ENCODE results near the gene HTRA3.
A peak's percentile ranks its signal among the peaks of the same experiment; 100 is the strongest.

HTRA3 gene

DNA sequence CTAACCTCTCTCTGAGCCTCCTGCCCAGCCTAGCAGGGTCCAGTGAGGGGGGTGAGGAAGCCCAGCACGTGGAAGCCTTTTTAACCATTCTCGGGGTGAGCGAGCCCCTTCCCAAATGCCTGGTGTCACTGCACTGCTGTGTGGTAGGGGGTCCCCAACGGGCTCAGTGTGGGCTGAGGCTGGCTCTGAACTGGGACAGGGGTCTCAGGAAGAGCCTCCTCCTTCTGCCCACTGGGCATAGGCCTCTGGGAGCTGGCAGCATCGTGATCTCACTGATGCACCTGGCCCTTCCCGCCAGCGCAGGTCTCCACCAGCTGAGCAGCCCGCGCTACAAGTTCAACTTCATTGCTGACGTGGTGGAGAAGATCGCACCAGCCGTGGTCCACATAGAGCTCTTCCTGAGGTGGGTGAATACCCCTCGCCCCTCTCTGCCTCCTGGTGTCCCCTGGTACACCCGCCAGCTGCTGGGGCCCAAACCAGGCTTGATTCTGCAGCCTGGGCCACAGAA lies 12.6 kb downstream of the HTRA3 start:
- DNase-seq: no peak

DNA sequence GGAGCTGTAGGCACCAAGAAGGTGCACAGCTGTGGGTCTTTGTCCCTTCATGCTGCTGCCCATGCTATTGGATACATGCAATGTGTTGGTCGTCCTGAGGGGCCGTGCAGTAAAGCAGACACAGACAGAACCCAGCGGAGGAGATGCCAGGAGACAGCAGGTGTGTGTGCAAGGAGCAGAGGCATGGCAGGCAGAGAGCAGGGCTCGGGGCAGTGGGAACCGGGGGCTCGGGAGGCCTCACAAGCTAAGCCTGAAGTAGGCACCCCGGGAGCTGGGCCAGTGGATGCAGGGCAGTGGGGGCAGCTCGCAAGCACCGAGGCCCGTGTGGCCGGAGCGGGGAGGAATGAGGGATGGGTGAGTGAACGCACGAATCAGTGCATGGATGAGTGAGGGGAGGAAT lies 13.2 kb downstream of the HTRA3 start:
- no peak for DNase-seq

DNA sequence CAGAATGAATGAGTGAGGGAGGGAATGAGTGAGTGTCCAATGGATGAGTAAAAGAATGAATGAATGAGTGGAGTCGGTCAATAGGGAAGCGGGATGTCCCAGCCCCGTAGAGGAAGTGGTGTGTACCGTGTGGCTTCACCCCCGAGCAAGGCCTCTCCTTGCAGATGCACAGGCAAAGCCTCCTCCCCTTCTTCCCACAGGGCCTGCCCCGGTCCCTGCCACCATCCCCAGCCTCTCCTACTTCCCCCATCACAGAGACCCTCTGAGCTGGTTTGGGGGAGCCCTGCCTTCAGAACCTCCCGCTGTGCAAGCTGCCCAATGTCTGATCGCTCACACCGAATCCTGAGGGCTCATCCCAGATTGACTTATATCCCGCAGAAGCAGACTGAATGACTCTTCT lies 13.6 kb downstream of the HTRA3 start:
- DNase-seq: peak in 1 of 2 donors; percentile 23

DNA sequence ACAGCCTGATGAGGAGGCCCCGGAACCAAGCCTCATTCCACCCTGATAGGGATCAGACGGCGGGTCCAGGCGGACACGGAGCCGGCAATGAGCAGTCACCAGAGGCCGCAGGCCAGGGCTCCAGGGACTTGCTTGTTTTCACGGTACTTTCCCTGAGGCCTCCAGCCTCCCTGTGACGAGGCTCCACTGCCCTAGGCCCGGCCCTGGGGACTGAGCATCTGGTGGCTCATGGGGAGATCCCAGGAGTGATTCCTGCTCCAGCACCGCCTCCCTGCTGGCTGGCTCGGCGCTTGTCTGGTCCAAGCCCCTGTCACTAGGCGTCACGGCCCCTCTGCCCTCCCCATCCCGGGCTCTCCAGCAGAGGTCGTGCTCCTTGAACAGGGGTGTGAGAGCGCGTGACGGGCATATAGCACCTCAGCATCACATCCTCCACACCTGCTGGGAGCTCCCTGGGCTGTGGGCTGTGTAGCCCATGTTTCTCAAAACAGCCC lies 14.1 kb downstream of the HTRA3 start:
- DNase-seq: no peak

DNA sequence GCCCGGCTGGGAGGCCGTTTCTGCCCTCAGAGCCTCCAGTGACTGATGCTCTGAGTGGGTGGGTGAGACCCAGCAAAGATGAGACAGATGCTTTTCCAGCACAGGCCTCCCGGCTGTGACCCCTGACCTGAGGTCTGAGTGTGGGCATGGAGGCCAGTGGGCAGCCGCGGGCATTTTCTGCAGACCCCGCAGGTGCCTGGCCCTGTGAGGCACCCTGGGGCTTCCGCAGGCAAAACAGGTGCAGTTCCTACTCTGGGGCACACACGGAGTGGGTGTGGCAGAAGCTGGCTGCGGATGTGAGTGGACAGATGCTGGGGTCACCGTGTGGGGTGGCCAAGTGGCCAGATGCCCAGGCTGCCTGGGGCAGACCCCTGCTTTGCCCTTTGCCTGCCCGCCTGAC lies 14.8 kb downstream of the HTRA3 start:
- no peak for DNase-seq

DNA sequence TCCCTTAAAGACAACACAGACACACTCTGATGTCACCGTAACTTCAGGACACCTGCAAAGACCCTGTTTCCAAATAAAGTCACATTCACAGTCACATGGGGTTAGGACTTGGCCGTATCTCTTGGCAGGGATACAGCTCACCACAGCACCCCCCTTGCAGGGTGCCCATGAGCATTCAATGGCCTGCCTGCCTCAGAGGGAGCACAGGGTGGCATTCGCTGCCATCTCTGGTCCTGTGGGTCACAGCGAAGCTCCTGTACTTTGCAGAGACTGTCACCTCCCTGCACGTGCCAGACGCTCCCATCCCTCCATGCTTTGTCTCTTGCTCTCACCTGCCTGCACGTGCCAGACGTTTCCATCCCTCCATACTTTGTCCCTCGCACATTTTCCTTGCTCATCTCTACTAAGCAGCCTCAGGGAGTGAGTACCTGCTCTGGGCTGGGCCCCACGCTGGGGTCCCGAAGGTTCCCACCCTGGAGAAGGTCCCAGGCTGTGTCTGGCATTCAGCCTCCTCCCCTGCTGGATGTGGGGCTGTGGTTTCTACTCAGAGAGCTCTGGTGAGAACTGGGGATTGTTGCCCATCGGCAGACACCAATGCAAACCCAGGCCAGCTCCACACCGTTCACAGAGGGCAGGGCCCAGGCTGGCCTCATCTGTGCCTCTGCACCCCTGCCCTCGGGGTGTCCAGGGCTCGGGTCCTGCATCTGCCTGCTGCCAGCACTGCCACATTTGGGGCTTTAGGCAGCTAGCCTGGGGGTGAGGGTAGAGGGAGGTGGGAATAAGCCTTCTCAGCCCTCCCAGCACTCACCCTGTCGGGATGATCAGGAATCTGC lies 15.8 kb downstream of the HTRA3 start:
- DNase-seq: no peak

DNA sequence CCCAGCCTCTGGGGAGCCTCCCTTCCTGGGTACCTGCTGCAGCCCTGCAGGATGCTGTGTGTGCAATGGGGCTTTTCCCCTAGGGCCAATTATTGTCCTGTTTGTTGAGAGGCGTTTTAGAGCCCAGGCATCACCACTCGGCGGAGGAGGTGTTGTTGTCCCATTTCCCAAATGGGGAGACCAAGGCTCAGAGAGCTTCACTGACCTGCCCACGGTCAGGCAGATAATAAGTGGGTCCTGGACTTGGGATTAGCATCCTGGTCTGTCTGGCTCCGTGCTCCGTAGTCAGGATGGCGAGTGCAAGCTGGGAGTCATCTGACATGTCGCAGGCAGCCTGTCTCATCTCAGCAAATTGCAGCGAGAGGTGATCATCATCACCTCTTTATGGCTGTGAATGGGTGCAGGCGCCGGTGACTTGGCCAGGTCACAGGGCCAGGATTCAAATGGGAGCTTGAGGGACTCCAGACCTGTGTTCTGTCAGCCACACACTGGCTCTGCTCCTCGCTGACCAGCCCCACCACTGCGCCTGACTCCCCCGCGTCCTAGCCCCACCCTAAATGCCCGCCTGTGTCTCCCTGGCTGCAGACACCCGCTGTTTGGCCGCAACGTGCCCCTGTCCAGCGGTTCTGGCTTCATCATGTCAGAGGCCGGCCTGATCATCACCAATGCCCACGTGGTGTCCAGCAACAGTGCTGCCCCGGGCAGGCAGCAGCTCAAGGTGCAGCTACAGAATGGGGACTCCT lies 16.6 kb downstream of the HTRA3 start:
- DNase-seq: no peak

DNA sequence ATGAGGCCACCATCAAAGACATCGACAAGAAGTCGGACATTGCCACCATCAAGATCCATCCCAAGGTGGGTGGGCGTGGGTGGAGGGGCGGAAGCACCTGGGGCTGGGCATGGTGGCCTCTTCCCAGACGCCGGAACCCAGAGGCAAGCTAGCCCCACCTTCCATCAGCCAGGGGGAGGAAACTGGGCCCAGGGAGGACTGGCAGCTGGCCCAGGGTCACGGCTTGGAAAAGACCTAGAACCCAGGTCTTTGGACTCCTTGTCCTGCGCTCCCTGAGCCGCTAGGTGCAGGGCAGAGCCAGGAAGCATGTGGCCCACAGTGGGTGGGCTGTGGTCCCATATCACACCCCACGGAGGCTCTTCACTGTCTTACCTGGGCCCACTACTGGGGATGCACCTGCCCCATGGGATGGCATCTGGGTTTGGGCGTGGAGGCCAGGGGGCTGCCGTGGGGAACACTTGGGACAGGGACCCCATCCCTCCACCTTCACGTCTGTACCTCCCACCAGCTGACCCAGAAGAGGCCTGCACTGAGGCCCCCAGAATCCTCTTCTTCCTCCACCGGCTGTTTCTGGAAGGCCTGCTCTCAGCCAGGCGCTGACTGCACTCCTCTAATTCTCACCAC lies 17.3 kb downstream of the HTRA3 start:
- no peak for DNase-seq

DNA sequence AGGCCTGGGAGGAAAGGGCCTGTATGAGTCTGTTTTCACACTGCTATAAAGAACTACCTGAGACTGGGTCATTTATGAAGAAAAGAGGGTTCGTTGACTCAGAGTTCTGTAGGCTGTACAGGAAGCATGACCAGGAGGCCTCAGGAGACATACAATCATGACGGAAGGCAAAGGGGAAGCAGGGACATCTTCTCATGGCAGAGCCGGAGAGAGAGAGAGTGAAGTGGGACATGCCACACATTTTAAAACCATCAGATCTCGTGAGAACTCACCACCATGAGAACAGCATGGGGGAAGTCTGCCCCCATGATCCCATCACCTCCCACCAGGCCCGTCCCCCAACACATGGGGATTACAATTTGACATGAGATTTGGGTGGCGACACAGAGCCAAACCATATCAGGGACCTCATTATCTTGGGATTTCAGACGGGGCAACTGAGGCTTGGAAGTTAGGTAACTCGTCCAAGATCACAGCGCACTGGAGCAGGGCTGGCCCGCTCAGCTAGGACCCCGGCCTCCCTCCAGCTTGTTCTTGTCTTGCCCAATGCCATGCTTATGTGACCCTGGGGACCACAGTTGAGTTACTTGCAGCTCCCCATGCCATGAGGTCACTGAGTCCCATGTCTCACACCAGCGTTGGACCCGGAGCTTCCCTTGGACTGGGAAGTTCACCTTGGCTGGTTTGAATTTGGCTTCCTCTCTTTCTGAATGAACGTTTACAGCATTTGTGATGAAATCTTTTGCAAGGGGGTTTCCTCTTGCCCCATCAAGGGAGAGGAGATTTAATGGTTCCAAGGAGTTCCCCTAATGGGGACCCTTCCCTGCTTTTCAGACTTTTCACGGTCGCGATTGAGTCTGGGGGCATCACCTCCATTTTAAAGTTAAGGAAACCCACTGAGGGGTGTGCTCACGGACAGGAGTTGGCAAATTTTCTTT lies 18.1 kb downstream of the HTRA3 start:
- DNase-seq: peak in 1 of 2 donors; percentile 17

DNA sequence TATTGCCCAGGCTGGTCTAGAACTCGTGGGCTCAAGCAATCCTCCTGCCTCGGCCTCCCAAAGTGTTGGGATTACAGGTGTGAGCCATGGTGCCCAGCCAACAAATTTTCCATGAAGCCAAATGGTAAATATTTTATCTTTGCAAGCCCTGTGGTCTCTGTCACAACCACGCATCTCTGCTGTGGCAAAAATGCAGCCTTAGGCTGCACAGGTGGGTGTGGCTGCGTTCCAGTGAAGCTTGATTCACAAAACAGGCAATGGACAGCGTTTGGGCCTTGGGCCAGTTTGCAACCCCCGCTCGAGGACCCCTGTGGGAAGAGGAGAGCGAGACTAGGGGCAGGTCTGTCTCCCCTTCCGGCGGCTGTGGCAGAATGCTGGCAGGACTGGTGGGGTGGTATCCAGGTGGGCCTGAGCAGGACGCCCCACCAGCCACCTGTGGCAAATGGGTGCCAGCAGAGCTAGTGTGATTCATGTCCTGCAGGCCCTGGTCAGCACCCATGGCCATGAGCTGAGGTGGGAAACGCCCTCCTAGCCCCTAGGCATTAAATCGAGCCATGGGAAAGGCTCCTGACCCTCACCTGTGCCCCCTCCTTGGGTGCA lies 19.7 kb downstream of the HTRA3 start:
- no peak for DNase-seq

DNA sequence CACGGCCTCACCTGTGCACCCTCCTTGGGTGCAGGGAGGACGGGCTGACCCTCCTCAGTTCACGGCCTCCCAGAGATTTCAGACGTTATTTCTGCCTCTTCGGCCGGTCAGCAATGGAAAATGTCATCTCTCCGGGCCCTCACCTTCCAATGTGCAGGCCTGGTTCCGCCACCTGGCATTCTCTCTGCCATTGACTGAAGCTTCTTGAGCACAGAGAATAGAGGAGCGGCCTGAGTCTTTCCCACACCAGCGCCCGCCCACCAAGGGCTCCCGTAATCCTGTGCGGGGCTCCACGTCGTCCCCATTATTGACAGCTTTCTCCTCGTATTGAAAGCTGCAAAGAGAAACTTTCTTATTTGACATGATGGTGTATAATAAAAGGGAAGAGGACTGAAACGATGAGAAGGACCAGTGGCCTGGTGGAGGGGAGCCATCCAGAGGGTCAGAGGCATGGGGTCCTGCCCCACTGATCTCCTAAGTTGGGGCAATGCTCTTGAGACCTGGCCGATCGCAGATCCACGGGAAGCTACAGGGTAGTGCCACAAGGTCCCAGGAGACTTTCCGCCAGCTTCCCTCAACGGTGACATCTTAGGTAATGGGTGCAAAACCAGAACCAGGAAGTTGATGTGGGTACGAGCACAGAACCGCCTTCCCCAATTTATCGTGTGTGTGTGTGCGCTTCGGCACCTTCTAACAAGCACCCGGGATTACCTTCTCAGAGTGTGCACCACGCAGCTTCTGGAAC lies 20.6 kb downstream of the HTRA3 start:
- no peak for DNase-seq

DNA sequence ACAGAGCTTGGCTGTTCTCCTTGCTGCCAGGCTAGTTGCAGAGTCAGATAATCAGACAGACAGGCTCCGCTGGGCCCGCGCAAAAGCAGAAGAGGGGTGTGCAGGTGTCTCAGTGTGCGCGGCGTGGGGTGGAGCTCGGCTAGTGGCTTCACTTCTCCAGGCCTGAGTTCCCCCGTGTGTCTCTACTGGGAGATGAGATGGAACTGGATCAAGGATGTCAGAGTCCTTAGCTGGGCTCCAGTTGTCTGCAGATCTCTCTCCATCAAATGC lies 21.1 kb downstream of the HTRA3 start:
- DNase-seq: no peak

DNA sequence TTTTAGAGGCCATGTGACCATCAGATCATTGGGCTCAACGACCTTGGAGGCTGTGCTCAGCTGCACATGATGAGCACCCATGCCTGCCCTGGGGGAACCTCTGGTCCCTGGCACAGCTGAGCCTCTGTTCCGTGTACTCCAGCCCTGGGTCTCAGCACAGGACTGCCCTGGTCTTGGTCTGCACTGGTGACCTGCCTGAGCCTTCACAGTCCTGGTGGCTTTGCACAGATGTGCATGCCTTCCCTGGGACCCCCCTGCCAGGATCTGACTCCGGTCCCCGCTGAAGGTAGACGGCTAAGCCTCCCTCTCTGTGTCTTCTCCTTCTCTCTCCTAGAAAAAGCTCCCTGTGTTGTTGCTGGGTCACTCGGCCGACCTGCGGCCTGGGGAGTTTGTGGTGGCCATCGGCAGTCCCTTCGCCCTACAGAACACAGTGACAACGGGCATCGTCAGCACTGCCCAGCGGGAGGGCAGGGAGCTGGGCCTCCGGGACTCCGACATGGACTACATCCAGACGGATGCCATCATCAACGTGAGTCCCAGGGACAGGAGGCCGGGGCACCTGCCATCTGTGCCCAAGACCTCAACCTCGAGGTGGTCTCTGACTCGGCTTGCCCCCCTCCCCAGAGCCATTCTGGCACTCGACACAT lies 21.6 kb downstream of the HTRA3 start:
- no peak for DNase-seq

DNA sequence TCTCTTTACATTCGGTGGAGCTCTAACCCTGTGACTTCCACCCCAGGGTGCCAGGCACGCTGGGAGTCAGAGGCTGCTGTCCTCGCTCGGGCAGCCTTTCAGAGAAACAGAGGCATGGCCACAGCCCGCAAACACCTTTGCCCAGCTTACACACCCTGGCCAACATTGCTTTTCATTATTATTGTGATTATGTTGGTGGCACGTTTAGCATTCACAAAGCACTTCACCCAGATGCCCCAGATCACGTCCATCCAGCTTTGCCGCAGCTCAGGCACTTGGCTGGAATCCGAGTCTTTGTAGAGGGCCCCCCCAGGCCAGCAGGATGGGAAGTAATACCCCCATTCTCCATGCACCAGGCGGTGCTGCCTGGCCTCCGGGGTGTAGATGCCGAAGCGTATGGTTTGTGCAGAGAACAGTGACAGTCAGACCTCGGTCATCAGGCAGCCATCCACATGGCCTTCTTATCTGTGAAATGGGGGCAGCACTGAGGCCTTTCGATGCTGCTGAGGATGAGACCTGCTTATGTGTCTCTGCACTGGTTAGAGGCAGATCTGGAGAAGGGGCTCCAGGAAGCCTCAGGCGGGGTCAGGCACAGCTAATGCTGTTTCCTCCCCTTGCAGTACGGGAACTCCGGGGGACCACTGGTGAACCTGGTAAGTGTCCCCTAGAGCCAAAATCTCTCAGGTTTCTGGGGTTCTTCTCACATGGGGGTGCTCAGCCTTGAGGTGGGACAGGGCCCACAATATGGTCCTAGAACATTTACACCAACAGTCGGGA lies 22.3 kb downstream of the HTRA3 start:
- DNase-seq: no peak

DNA sequence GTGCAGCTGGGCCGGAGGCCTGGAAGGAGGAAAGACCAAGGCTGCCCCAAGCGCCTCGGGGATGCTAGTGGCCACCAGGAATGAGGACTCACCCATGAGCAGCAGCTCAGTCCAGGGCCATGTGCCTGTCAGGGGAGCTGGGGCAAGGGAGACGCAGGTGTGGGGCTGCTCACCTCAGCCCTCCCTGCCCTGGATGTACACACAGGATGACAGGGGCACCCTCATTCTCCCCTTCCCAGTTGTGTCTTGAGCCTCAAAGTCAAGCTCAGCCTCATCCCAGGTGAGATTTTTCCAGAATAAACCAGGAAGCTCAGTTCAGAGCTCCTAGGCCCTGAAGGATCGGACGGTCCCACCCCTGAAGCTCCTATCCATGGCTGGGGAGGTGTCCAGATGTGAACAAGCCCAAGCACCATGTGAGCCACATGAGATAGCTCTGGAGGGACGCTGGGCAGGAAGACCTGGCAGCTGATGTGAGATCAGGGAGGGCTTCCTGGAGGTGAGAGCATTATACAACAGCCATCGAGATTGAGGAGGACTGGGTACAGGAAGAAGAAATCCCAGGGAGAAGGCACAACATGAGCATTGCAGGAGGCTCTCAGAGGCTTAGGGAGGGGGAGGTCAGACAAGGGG lies 23.0 kb downstream of the HTRA3 start:
- DNase-seq: no peak

DNA sequence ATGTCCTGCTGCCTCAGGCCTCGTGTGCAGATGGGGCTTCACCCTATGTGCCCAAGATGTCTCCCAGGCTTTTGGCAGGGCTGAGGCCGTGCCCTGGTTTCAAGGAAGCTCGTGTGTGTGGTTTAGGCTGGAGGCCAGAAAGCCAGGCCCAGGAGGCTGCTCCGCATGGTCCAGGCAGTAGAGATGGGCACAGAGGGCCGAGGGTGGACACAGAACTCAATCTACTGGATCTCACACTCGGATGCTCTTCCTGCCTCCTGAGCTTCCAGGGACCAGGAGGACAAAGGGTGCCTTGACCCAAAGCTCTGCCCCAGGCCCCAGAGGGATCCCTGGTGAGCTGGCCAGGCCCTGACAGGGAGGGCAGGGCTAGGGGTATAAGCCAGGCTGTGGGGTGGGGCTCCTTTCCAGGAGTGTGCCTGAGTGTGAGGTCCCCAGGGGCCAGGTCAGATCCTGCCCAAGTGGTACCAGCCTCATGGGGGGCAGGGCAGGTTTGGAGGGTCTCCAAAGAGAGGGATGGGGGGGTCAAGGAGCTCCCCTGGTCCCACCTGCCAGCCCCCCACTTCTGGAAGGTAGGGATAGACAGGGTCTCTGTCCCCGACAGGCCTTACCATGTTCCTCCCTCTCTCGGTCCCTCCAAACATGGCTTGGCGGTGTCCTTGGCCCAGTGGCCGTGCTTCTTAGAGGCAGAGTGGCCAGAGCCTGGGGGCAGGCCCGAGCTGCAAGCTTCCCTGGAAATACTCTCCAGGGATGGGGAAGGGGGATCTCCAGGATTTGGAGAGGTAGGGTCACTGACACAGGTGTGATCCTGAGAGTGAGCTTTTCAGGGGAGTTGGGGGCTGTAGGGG lies 23.8 kb downstream of the HTRA3 start:
- no peak for DNase-seq

DNA sequence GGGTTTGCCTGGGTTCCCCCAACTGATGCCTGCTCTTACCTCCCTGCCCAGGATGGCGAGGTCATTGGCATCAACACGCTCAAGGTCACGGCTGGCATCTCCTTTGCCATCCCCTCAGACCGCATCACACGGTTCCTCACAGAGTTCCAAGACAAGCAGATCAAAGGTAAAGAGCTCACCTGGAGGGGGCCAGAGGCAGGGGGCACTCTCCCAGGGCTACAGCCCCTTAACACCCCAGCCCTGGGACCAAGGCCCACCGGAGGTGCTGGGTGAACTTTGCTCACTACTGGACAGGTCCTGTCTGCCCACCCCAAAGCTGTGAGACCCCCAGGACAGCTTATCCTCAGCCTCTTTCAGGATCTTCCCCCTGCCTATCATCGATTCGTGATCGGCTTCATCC lies 24.5 kb downstream of the HTRA3 start:
- no peak for DNase-seq

DNA sequence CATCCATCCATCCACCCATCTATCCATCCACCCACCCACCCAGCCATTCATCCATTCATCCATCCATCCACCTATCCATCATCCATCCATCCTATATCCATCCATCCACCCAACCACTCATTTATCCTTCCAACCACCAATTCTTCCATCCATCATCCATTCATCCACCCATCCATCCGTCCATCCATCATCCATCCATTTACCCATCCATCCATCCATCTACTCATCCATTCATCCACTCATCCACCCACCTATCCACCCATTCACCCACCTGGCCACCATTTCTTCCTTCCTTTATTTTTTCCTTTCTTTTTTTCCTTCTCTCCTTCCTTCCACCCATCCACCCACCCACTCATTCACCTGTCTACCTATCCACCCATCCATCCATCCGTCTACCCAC lies 25.2 kb downstream of the HTRA3 start:
- no peak for DNase-seq
